Cardiac muscle cell (in vitro differentiated cells and primary cell): ENCODE results near the gene JAKMIP1. TPM values are rescaled to one million over a fixed set of nuclear protein-coding genes. Genes with fewer than 3 reads are reported as not detected.

Experiments
- DNase-seq, 2 donors: peaks; one replicate each; pipeline versions ENCODE4 v3.0.0 to v3.0.0-alpha.2; 2010 to 2017; ENCODE audit warnings: low read depth in 1 of 2, low spot score in 1 of 2
- H3K27ac ChIP-seq: fragments of 200-600 bp; sonication (generic); 2 replicates; pipeline ENCODE4 v1.5.1; 2016
- H3K27me3 ChIP-seq: fragments of 200-600 bp; sonication (generic); 2 replicates; pipeline ENCODE4 v1.6.0; 2016; ENCODE audit warnings: control low read depth
- H3K36me3 ChIP-seq: fragments of 200-600 bp; sonication (generic); 2 replicates; pipeline ENCODE4 v1.5.1; 2016; ENCODE audit warnings: control low read depth
- H3K4me1 ChIP-seq: fragments of 200-600 bp; sonication (generic); 2 replicates; pipeline ENCODE4 v1.8.1; 2017; ENCODE audit warnings: low read depth, mild to moderate bottlenecking, mixed run types
- H3K4me3 ChIP-seq: fragments of 200-600 bp; sonication (generic); 2 replicates; pipeline ENCODE4 v1.5.1; 2016; ENCODE audit warnings: mild to moderate bottlenecking
- H3K9me3 ChIP-seq: fragments of 200-600 bp; sonication (generic); 2 replicates; pipeline ENCODE4 v1.5.1; 2017; ENCODE audit warnings: low read depth, mild to moderate bottlenecking, control low read depth
- polyA plus RNA-seq: library from polyadenylated mRNA; unstranded; fragments of >200 nt; fragmentation: Nextera tagmentation; extraction: Ambion mirVana; gene quantifications from 2 replicates; pipeline ENCODE4 v1.2.1, GENCODE V29; 2016
- total RNA-seq: library from RNA; depleted of rRNA; stranded (reverse); fragments of >200 nt; gene quantifications from 2 replicates; pipeline ENCODE4 v1.2.3, GENCODE V29; 2016
- TF ChIP-seq, protein P1 (sequence below): IDR thresholded peaks from 2 replicates; pipeline ENCODE4 v1.5.1; 2012; ENCODE audit warnings: low read depth, mild to moderate bottlenecking, low read length

The JAKMIP1 gene
- total RNA-seq: 0.14 and 1.2 TPM in 2 replicates
- polyA plus RNA-seq: 0.42 and 0.68 TPM in 2 replicates

DNA sequence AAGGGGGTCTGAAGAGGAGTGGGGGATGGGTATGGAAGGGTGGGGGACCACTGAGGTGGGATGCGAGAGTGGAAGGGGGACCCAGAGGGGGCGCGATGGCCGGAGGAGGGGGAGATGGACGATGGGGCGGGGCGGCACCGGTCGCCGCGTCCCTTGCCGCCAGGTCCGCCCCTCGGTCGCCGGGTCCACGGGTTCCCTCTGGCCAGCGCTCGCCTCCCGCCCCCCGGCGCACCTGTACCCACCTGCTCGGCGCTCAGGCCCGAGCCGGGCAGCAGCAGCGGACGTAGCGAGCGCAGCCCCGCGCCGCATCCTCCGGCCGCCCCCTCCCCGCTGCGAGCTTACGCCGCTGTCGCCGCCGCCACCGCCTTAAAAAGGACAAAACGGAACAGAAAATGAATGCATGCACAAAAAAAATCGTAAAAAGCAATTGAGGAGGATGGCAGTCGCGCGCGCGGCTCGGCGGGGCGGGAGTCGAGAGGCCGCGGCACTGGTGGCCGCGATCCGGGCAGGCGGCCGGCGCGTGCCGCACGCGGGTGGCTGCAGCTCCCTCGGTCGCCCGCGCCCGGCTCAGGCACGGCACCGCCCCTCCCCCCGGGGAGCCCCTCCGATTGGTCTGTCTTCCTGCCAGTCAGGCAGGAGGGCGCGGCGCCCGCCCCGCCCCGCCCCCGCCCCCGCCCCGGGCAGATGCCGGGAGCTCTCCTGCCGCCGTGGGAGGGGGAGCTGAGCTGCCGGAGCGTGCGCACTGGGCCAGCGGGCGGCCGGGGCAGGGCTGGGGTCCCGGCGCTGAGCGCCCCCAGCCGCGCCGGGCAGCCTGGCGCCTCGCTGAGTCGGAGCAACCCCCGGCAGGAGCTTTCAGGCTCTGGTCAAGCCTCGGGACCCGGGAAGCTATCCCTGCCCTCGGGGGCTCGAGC, at the start of gene JAKMIP1:
Gene JAKMIP1, minus strand, starts transcription at position 539 of the 911 bp plus-strand sequence. CDS start 87,699 bp downstream, outside the sequence.
- H3K9me3 ChIP-seq: no peaks in the 10 kb centered on the region
- no peak within 1 kb of the TSS for H3K27ac ChIP-seq
- H3K4me3 ChIP-seq: peak within 1 kb of the TSS; percentile 95
- H3K4me1 ChIP-seq: peaks cover 3% of the 10 kb centered on the region
- peak; percentile 71 to 91 for DNase-seq
- no peaks in the 10 kb centered on the region for H3K36me3 ChIP-seq
- peaks cover 29% of the 10 kb centered on the region for H3K27me3 ChIP-seq
- TF ChIP-seq, protein P1, sequence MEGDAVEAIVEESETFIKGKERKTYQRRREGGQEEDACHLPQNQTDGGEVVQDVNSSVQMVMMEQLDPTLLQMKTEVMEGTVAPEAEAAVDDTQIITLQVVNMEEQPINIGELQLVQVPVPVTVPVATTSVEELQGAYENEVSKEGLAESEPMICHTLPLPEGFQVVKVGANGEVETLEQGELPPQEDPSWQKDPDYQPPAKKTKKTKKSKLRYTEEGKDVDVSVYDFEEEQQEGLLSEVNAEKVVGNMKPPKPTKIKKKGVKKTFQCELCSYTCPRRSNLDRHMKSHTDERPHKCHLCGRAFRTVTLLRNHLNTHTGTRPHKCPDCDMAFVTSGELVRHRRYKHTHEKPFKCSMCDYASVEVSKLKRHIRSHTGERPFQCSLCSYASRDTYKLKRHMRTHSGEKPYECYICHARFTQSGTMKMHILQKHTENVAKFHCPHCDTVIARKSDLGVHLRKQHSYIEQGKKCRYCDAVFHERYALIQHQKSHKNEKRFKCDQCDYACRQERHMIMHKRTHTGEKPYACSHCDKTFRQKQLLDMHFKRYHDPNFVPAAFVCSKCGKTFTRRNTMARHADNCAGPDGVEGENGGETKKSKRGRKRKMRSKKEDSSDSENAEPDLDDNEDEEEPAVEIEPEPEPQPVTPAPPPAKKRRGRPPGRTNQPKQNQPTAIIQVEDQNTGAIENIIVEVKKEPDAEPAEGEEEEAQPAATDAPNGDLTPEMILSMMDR: no peak

DNA sequence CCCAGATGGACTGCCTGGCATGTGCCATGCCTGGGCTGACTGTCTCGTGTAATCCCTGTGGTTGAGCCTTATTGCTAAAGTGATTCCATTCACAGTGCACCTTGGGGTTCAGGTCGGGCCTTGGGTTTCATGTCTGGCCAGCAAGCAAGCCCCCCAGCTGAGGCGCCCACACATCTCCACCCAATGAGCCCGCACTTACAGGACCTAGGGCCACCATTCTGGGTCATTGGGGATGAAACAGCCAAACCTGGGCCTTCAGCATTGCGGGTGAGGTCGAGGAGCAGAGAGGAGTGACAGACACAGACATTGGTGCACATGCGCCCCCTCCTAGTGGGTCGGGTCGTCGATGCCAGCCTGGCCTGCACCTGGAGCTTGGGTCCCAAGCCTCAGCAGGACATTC, 48.0 kb upstream of the JAKMIP1 start:
- no peaks in the 10 kb centered on the region for H3K36me3 ChIP-seq
- H3K4me1 ChIP-seq: no peaks in the 10 kb centered on the region
- peaks cover 8% of the 10 kb centered on the region for H3K27me3 ChIP-seq
- no peak for DNase-seq
- no peak overlapping the region for H3K27ac ChIP-seq
- H3K4me3 ChIP-seq: no peak overlapping the region
- TF ChIP-seq, protein P1: no peak
- no peaks in the 10 kb centered on the region for H3K9me3 ChIP-seq

DNA sequence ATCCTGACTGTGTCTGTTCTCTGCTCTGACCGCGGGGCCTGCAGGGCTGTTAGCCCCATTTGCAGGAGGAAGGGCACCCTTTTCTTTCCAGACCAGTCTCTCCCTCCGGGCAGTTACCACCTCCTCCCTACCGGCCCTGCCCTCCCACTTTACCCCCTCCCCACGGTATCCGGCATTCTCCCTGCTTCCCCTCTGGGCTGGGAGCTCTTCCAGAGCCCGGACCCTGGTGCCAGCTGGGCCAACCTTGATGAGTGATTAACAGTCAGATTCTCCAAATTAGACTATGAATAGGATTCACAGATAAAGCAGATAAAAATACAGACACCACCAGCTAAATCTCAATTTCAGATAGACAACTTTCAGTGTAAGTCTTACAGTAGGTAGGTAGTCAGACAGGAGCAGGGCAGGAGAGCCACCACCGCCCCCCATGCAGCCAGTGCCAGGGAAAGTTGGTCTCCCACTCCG, 45.9 kb upstream of the JAKMIP1 start:
- H3K4me3 ChIP-seq: no peak overlapping the region

DNA sequence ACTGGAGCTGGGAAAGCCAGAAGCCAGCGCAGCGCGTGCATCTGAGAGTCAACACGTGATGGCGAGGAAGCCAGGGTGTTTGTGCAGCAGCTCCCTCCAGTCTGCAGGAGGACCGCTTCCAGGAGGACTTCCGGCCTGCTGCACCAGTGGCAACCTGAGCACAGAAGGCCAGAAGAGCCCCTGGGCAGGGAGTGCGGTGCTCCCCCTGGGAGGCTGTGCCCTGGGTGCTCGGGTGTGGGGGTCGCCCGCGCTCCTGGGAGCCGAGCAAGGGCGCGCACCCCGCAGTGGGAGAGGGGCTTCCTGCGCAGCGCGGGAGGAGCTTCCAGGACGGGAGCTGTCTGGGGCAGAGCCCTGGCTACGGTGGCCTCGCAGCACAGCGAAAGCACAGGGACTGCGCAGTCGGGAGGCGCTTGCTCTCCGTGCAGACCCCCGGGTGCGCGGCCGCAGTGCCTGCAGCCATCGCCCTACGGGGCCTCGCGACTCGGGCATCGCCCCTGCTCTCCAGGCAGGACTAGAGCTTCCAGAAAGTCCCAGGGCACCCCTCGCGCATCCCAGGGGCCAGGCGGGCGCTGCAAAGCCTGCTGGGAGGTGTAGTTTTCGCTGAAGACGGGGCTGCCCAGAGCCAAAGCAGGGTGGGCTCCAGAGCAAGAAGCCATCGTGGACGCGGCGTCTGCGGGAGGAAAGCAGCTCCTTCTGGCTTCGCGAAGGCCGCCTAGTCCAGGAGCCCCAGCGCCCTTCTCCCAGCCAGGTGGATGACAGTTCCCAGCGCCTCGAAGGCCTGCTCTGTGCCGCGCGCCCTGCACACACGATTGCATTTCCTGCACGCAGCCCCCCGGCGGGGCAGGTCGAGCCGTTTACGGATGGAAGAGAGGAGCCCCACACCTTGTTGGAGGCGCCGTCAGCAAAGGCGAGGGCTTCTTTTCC, 45.2 kb upstream of the JAKMIP1 start:
- H3K27ac ChIP-seq: no peak overlapping the region
- H3K4me3 ChIP-seq: no peak overlapping the region
- no peaks in the 10 kb centered on the region for H3K36me3 ChIP-seq
- TF ChIP-seq, protein P1: no peak
- DNase-seq: peak in 1 of 2 donors; percentile 22
- H3K27me3 ChIP-seq: peaks cover 7% of the 10 kb centered on the region
- no peaks in the 10 kb centered on the region for H3K9me3 ChIP-seq
- H3K4me1 ChIP-seq: no peaks in the 10 kb centered on the region

More for the DNA sequence above, 45.9 kb upstream of the JAKMIP1 start:
- peaks cover 8% of the 10 kb centered on the region for H3K27me3 ChIP-seq
- TF ChIP-seq, protein P1: no peak
- no peak for DNase-seq
- H3K36me3 ChIP-seq: no peaks in the 10 kb centered on the region
- H3K27ac ChIP-seq: no peak overlapping the region
- H3K9me3 ChIP-seq: no peaks in the 10 kb centered on the region
- no peaks in the 10 kb centered on the region for H3K4me1 ChIP-seq

DNA sequence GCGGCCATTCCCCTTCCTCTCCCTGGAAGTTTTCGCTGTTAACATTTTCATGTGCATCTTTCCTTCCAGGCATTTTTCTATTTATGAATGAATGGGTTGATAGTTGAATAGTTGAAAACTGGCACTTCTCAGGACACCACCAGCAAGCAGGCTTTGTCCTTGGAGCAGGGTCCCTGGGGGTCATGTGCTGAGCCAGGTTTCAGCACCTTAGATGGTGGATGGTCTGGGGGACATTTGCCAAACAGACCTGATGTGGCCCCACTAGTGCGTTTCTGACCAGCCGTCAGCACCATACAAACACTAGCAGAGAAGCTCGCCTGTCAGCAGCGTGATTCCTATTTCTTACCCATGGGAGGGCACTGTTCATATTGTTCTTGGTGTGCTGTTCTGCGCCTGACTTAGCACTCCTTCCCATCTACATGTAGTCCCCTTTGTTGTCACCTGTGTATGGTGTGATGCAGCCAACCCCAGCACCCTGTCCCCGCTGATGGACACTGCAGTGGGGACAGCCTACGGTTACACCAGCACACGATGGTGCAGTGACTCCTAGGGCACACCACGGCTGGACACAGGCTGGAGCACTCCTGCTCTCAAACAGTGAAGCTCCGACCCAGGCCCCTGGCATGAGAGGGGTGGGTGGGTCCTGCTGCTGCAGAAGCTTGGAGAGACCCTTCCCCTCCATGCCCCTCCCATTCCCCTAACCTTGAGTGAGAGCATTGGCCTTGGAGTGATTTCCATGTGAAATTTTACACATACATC, 42.1 kb upstream of the JAKMIP1 start:
- Histone ChIP-seq H3K4me3 (no peak overlapping the region), H3K9me3 (no peaks in the 10 kb centered on the region), H3K27me3 (no peaks in the 10 kb centered on the region), H3K4me1 (no peaks in the 10 kb centered on the region), H3K36me3 (no peaks in the 10 kb centered on the region), H3K27ac (no peak overlapping the region)
- no peak for DNase-seq
- TF ChIP-seq, protein P1: no peak
